SW 1271 (cell line): ENCODE results near the gene CTNNBL1.

Experiments used
- DNase-seq, 2 experiments: peaks; one replicate each; lab custom pipeline; 2025; lab: John Stamatoyannopoulos, UW

The CTNNBL1 gene

DNA sequence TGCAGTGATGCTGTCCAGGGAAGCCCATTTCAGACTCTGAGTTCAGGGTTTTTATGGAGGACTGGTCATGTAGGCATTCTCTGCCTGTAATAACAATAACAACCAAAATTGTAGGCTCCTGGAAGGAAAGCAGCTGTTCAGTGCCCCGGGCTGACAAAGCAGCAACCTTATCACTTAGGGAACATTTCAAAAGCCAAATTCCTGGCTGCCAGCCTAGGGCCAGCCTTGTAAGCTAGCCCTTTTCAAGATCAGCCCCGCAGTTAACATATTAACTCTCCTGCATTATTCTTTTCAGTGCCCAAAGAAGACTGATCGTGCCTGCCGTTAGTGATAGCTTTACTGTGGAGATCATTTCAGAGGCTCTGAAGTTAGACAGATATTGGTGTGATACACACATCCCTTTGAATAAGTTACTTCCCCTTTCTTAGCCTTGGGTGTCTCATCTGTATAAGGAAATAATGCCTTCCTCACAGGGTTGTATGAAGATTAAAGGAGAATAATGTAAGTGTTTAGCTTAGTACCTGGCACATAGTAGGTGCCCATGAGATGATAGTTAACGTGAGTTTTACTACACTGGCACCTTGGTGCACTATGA, 44.1 kb downstream of the CTNNBL1 start:
- no peak for DNase-seq

- no peak for DNase-seq
Measured at GRCh38 chr20:37741055-37741454, 47.2 kb downstream of the CTNNBL1 start.

- no peak for DNase-seq
Measured at GRCh38 chr20:37741570-37741969, 47.7 kb downstream of the CTNNBL1 start.

DNA sequence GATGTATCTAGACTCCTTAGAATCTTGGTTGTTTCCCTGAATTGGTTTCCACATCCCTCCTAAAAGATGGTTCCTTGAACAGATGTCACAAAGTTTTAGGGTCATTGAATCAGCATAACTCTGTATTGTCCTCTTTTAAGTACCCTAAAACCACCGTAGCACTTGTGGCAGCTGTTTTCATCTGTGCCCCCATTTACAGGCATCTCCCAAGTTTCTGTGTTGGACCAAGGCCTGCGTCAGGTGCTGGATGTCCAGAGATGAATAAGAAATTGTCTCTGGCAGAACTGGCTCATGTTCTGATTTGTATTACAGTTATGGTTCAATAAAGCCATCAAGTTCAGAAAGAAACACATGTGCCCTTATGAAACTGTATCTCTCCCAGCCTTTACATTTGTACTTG, 48.3 kb downstream of the CTNNBL1 start:
- no peak for DNase-seq

GRCh38 chr20:37744347-37744746, 50.5 kb downstream of the CTNNBL1 start:
- no peak for DNase-seq

DNA sequence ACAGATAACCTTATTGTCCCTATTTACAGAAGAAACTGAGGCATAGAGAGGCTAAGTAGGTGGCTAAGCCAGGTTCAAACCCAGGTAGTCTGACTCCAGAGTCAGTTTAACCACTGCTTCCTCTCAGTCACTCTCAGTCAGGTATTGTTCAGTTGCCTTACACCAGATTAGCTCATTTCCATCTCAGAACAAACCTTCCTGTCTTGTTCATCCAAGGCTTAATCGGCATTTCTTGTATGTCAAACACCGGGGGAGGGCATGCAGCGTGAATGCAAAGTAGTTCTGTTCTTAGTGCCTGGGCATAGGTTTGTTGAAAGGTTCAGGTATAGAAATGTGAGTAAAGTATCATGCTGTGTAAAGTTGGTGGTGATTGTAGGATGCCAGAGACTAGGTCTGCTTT, 51.7 kb downstream of the CTNNBL1 start:
- no peak for DNase-seq

GRCh38 chr20:37748015-37748414, 54.2 kb downstream of the CTNNBL1 start:
- DNase-seq: no peak

DNA sequence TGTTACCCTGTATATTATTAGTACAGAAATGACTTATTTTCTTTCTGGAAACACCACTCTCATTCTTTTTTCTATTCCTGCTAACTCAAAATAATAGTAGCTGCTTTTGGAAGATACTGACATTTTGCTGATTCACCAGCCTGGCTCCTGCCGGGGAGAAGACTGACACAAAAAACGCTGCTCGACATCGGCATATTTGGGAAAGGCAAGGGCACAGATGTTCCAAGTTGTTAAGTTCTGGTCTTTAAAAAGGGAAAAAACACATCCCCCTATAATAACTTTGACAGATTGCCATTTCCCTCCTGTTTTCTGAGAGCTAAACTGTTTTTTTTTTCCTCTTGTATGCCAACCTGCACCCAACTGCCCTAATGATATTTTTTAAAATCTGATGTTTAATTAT, 55.4 kb downstream of the CTNNBL1 start:
- no peak for DNase-seq

GRCh38 chr20:37749620-37750403, 56.0 kb downstream of the CTNNBL1 start:
- no peak for DNase-seq

GRCh38 chr20:37755665-37756064, 61.8 kb downstream of the CTNNBL1 start:
- DNase-seq: no peak

DNA sequence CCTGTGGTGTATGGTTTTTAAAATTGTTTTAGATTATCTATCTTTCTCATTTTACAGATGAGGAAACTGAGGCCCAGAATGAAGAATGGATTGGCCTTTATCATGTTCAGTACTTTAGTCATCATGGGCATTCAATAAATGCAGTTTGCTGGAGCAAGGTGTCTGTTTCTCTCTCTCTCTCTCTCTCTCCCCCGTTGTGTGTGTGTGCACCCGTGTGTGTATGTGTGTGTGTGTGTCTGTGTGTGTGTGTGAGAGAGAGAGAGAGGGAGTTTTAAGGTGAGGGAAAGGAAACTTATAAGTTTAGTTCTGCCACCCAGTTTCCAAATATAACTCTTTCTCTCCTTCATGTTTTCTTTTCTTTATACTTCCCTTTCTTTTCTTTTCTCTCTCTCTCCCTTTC, 62.4 kb downstream of the CTNNBL1 start:
- DNase-seq: no peak

GRCh38 chr20:37757550-37757949, 63.7 kb downstream of the CTNNBL1 start:
- DNase-seq: no peak

DNA sequence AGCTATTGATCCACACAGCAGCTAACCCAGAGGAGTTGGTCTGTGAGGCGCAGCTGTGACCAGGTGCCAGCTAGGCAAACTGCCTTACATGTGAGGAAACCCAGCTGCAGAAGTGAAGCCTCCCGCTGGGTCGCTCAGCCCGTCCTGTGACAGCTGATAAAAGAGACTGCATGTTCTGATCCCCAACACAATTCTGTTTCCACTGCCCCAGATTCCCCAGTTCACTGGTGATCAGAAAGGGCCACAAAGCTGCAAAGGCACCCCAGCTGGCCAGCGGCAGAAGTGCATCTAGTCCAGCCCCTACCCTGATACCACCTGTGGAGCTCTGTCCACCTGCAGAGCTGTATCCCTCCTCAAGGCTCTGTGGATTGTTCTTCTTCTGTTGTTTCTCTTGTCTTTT, 64.5 kb downstream of the CTNNBL1 start:
- DNase-seq: no peak

DNA sequence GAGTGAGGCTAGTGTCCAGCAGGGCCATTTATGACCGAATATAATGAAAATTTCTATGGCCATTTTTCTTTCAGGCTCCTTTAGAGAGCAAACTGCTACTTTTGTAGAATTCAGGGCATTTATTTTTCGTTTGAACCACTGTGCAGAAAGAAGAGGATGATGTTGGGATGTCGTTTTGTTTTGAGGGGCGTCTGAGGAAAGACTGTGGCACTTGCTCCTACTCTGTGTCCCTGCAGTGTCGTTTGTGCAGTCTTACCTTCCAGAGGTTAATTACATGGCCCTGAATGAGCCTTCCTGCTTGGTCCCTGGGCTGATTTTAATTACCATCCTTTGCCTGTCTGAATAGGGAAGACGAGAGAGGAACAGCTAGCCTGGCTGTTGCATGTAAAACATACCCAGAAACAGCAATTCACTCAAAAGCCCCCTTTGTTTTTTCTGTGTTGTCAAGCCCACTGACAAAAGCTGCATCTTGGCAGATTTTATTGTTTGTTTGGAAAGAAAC, 65.3 kb downstream of the CTNNBL1 start:
- no peak for DNase-seq

DNA sequence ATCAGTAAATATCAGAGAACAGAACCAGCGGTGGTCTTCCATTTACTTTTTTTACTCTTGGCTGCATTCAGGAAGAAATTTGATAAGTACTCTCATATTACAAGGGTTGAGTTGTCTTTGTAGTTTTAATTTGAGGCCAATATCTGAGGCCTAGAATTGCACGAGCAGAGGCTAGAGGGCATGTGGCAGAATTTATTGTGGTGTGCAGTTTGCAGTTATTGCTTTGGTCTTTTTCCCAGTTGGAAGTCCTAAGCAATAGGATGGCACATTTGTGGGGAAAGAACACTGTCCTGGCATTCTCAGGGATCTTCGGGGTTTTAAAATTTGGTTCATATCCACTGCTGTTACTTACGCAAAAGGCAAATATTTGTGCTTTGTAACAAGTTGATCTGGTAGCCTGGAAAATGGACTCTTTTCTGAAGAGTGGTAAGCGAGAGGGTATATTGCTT, 66.0 kb downstream of the CTNNBL1 start:
- no peak for DNase-seq

- DNase-seq: no peak
Measured at GRCh38 chr20:37760322-37760721, 66.5 kb downstream of the CTNNBL1 start.

GRCh38 chr20:37762716-37763485, 69.1 kb downstream of the CTNNBL1 start:
- DNase-seq: no peak

GRCh38 chr20:37764333-37764935, 70.6 kb downstream of the CTNNBL1 start:
- DNase-seq: no peak

DNA sequence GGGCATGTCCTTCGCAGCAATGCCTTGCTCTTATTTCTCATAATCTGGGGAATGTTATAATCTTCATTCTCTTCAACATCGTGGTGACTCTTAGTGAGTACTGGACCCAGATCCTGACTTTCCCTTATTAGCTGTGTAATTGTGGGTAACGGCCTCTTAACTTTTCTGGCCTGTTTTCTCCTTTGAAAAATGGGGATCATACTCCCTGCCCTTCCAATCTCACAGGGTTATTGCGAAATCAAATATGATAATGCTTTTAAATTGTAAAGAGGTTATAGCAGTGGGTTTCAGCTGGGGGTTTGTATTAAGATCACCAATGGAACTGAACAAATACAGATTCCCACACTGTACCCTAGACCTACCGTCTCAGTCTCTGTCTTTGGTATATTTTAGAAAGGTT, 77.1 kb downstream of the CTNNBL1 start:
- no peak for DNase-seq

GRCh38 chr20:37773291-37773826, 79.5 kb downstream of the CTNNBL1 start:
- no peak for DNase-seq

DNA sequence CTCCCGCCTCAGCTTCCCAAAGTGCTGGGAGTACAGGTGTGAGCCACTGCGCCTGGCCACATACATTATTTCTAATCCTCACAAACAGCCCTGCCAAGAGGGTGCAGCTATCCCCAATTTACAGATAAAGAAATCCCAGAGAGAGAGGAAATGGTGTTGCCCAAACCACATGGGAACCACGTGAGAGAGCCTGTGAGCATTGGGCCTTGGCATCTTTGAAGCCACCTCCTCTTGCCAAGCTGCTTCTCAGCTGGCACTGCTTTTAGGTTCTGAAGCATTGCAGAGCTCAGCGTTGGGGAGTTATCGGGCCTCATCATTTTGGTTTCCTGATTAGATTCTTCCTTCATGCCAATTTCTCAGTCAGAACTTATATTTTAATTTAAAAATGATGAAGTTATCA, 80.3 kb downstream of the CTNNBL1 start:
- no peak for DNase-seq

DNA sequence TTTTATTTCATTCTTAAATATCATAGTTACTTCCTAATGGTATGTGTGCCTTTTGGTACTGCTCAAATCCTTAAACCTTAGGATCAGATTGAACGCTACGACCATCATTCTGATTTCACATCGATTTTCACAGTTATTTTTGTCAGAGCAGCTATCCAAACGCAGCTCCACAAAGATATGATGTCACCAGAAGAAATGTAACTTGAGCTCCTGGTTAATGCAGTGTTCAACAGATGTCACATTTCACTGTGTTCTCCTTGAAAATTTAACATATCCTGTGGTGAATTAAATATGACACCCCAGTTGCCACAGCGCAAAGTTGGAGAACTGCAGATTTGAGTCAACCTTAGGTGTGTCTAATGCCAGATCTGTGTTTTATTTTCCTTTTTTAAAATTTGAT, 81.4 kb downstream of the CTNNBL1 start:
- DNase-seq: no peak
